HG03342 (cell line): ENCODE data around the gene CLEC14A.

ENCODE experiments used
- ATAC-seq: cut with Tn5 transposase; IDR thresholded peaks from one replicate; pipeline ENCODE4 v1.9.1; 2021; ENCODE audit warnings: mild to moderate bottlenecking, moderate library complexity; ENCODE audit not compliant: unreplicated experiment

CLEC14A gene

GRCh38 chr14:38255673-38256532, at the start of gene CLEC14A:
Gene CLEC14A, minus strand, starts transcription at chr14:38256093. Its CDS starts 71 bp downstream, at chr14:38256022.
- no peak for ATAC-seq

GRCh38 chr14:38302966-38303365, 47.1 kb upstream of the CLEC14A start:
- ATAC-seq, result no peak

- no peak for ATAC-seq
These were observed 46.1 kb upstream of the CLEC14A start for GRCh38 chr14:38302034-38302433.

GRCh38 chr14:38297681-38298080, 41.8 kb upstream of the CLEC14A start:
- ATAC-seq, result no peak

GRCh38 chr14:38291681-38292467, 36.0 kb upstream of the CLEC14A start:
- no peak for ATAC-seq

- no peak for ATAC-seq
These were observed 34.8 kb upstream of the CLEC14A start for GRCh38 chr14:38290601-38291188.

GRCh38 chr14:38286452-38286851, 30.6 kb upstream of the CLEC14A start:
- no peak for ATAC-seq

- ATAC-seq, result no peak
These were observed 30.1 kb upstream of the CLEC14A start for GRCh38 chr14:38285962-38286361.

- no peak for ATAC-seq
These were observed 27.0 kb upstream of the CLEC14A start for GRCh38 chr14:38282936-38283335.

GRCh38 chr14:38280081-38280480, 24.2 kb upstream of the CLEC14A start:
- no peak for ATAC-seq

GRCh38 chr14:38279572-38279971, 23.7 kb upstream of the CLEC14A start:
- no peak for ATAC-seq

GRCh38 chr14:38278035-38278434, 22.1 kb upstream of the CLEC14A start:
- ATAC-seq, result no peak

GRCh38 chr14:38262844-38263243, 7.0 kb upstream of the CLEC14A start:
- no peak for ATAC-seq

GRCh38 chr14:38261620-38262019, 5.7 kb upstream of the CLEC14A start:
- ATAC-seq, result no peak

GRCh38 chr14:38257507-38257906, 1.6 kb upstream of the CLEC14A start:
- ATAC-seq, result no peak

- ATAC-seq, result no peak
These were observed 594 bp upstream of the CLEC14A start for GRCh38 chr14:38256533-38256840.

- ATAC-seq, result no peak
These were observed 553 bp downstream of the CLEC14A start for GRCh38 chr14:38255408-38255672.

- no peak for ATAC-seq
These were observed 1.1 kb downstream of the CLEC14A start for GRCh38 chr14:38254571-38255407.

GRCh38 chr14:38253676-38254075, 2.2 kb downstream of the CLEC14A start:
- no peak for ATAC-seq

GRCh38 chr14:38252066-38252710, 3.7 kb downstream of the CLEC14A start:
- no peak for ATAC-seq

- ATAC-seq, result no peak
These were observed 5.6 kb downstream of the CLEC14A start for GRCh38 chr14:38250331-38250730.
